ENCODE measurements around the gene FRMD1. TPM values are rescaled to one million over a fixed set of nuclear protein-coding genes. Genes with fewer than 3 reads are reported as not detected.

Gene FRMD1
- total and polyA plus RNA-seq, 8 donors = 0.02 to 0.15 TPM; not detected in 6

- no peak overlapping the region for H3K27ac ChIP-seq
- ATAC-seq = no peak
- no peak for TF ChIP-seq CTCF (IDR thresholded peaks at IDR 0.05)
- no peaks in the 10 kb centered on the region for H3K9me3 ChIP-seq
- H3K4me1 ChIP-seq = no peaks in the 10 kb centered on the region
- 90 to 92% methylated on average over 14 of the region's 14 CpGs for WGBS, 2 donors
- H3K36me3 ChIP-seq = no peaks in the 10 kb centered on the region
- peak in 3 of 6 donors; percentile 9 to 26 (median 22) for DNase-seq
- H3K4me3 ChIP-seq = no peak overlapping the region
- no peak for FAIRE-seq
- no peaks in the 10 kb centered on the region for H3K27me3 ChIP-seq
- intact Hi-C loops (cut with DNase I) = no loop called here
Measured at GRCh38 chr6:168122011-168122410, 43.0 kb upstream of the FRMD1 start.

DNA sequence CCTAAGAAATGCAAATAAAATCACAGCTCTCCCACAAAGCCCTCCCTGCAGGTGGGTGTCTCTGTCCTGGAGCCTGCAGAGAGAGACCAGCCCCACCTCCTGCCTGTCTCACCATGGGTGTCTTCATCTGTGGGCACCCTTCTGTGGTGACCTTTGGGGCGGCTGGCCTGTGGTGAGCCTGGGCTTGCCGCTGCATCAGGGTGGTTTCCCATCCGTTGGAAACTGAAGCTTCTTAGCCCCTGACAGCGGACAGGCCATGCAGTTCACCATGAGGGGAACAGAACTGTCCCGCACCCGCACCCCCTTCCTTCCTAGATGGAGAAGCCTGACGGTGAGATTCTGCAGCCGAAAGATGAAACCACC lies 42.3 kb upstream of the FRMD1 start:
- TF ChIP-seq CTCF (IDR thresholded peaks at IDR 0.05) = no peak
- H3K27me3 ChIP-seq = no peaks in the 10 kb centered on the region
- WGBS, 2 donors = 87 to 90% methylated on average over 8 of the region's 8 CpGs
- no peaks in the 10 kb centered on the region for H3K4me1 ChIP-seq
- no peaks in the 10 kb centered on the region for H3K9me3 ChIP-seq
- FAIRE-seq (no peak), DNase-seq (peak in 2 of 6 donors; percentile 7 to 26), ATAC-seq (no peak)
- intact Hi-C loops (cut with DNase I) = no loop called here
- no peak overlapping the region for H3K4me3 ChIP-seq
- no peaks in the 10 kb centered on the region for H3K36me3 ChIP-seq
- no peak overlapping the region for H3K27ac ChIP-seq

DNA sequence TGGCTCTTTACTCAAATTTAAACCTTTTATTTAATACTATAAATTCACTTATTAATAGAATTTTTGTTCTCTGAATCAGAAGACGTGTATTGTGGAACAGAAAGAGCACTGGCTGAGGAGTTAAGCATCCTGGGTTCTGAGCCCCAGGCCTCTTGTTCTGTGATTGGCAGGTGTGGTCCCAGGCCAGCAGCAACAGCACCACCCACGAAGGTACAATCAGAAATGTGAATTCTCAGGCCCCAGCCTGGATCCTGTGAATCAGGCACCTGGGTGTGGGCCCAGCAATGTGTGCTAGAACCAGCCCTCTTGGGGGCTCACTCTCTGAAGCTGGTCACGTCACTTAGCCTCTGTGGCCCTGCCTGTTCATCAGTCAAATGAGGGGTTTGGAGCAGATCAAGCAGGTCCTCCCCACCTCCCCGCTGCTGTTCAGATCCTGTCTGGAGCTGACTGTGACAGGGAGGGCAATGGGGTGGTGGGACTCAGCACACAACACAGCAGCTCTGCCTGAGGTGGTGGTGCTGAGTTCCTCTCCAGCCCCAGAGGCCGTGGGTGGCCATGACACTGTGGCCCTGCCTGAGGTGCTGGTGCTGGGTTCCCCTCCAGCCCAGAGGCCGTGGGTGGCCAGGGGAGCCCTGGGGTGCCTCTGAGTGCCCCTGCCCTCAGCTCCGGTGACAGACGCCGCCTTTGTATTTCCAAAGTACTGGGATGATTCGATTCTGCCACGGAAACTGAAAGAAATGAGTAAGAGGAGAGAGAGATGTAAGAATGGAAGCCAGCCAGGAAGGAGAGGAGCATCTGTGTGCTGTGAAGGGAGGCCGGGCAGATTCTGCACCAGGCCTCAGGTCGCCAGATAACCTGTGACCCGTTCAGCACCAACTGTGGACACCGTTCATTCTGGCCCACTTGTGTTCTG lies 41.6 kb upstream of the FRMD1 start:
- H3K27ac ChIP-seq = no peak overlapping the region
- TF ChIP-seq CTCF (IDR thresholded peaks at IDR 0.05) = no peak
- intact Hi-C loops (cut with DNase I) = no loop called here
- H3K27me3 ChIP-seq = no peaks in the 10 kb centered on the region
- ATAC-seq (no peak), DNase-seq (peak in 2 of 6 donors; percentile 13 to 27), FAIRE-seq (no peak)
- no peaks in the 10 kb centered on the region for H3K36me3 ChIP-seq
- 78 to 79% methylated on average over 15 of the region's 15 CpGs for WGBS, 2 donors
- no peak overlapping the region for H3K4me3 ChIP-seq
- no peaks in the 10 kb centered on the region for H3K9me3 ChIP-seq
- no peaks in the 10 kb centered on the region for H3K4me1 ChIP-seq

- FAIRE-seq = no peak
Measured at GRCh38 chr6:168119539-168119938, 40.5 kb upstream of the FRMD1 start.

More at GRCh38 chr6:168119539-168119938, 40.5 kb upstream of the FRMD1 start:
- H3K4me1 ChIP-seq = no peaks in the 10 kb centered on the region
- no peak overlapping the region for H3K4me3 ChIP-seq
- TF ChIP-seq CTCF (IDR thresholded peaks at IDR 0.05) = no peak
- no peak for DNase-seq
- no peaks in the 10 kb centered on the region for H3K36me3 ChIP-seq
- ATAC-seq = no peak
- no peaks in the 10 kb centered on the region for H3K9me3 ChIP-seq
- intact Hi-C loops (cut with DNase I) = loop anchor here in 1 of 3 donors (5.0 kb wide), 2 partner anchors 57 to 212 kb away; no protein-coding TSS in a partner anchor
- no peaks in the 10 kb centered on the region for H3K27me3 ChIP-seq
- no peak overlapping the region for H3K27ac ChIP-seq

All from pancreas (tissue), 10 donors.